Ishikawa (cell line): ENCODE measurements around the gene ZER1.
A peak's percentile ranks its signal among the peaks of the same experiment; 100 is the strongest.

Experiments used
- CEBPB ChIP-seq: IDR thresholded peaks from 2 replicates; pipeline ENCODE4 v1.6.1; 2012
- CREB1 ChIP-seq: IDR thresholded peaks from 2 replicates; pipeline ENCODE4 v1.6.1; 2012; ENCODE audit warnings: low read depth
- EGR1 ChIP-seq: IDR thresholded peaks from 2 replicates; pipeline ENCODE4 v1.6.1; 2012
- EP300 ChIP-seq: IDR thresholded peaks from 2 replicates; pipeline ENCODE4 v1.6.1; 2012; ENCODE audit warnings: borderline replicate concordance
- FOXM1 ChIP-seq: IDR thresholded peaks from 2 replicates; pipeline ENCODE4 v1.6.1; 2012; ENCODE audit warnings: low read depth, borderline replicate concordance
- NFIC ChIP-seq: IDR thresholded peaks from 2 replicates; pipeline ENCODE4 v1.6.1; 2012
- RAD21 ChIP-seq: IDR thresholded peaks from 2 replicates; pipeline ENCODE4 v1.6.1; 2012; ENCODE audit warnings: low read depth
- TAF1 ChIP-seq: IDR thresholded peaks from 2 replicates; pipeline ENCODE4 v1.6.1; 2012; ENCODE audit warnings: low read depth, mild to moderate bottlenecking
- TCF12 ChIP-seq: IDR thresholded peaks from 2 replicates; pipeline ENCODE4 v1.6.1; 2012; ENCODE audit warnings: low read depth
- TEAD4 ChIP-seq: IDR thresholded peaks from 2 replicates; pipeline ENCODE4 v1.6.1; 2012
- YY1 ChIP-seq: IDR thresholded peaks from 2 replicates; pipeline ENCODE4 v1.6.1; 2012; ENCODE audit warnings: low read depth
- ZBTB7A ChIP-seq: IDR thresholded peaks from 2 replicates; pipeline ENCODE4 v1.6.1; 2012; ENCODE audit warnings: low read depth
- TF ChIP-seq, protein P1 (sequence below): IDR thresholded peaks from 2 replicates; pipeline ENCODE4 v1.6.1; 2012
- TF ChIP-seq, protein P2 (sequence below): IDR thresholded peaks from 2 replicates; pipeline ENCODE4 v1.6.1; 2012
- TF ChIP-seq, protein P3 (sequence below): IDR thresholded peaks from 2 replicates; pipeline ENCODE4 v1.6.1; 2012; ENCODE audit warnings: low read depth, mild to moderate bottlenecking

Gene ZER1

DNA sequence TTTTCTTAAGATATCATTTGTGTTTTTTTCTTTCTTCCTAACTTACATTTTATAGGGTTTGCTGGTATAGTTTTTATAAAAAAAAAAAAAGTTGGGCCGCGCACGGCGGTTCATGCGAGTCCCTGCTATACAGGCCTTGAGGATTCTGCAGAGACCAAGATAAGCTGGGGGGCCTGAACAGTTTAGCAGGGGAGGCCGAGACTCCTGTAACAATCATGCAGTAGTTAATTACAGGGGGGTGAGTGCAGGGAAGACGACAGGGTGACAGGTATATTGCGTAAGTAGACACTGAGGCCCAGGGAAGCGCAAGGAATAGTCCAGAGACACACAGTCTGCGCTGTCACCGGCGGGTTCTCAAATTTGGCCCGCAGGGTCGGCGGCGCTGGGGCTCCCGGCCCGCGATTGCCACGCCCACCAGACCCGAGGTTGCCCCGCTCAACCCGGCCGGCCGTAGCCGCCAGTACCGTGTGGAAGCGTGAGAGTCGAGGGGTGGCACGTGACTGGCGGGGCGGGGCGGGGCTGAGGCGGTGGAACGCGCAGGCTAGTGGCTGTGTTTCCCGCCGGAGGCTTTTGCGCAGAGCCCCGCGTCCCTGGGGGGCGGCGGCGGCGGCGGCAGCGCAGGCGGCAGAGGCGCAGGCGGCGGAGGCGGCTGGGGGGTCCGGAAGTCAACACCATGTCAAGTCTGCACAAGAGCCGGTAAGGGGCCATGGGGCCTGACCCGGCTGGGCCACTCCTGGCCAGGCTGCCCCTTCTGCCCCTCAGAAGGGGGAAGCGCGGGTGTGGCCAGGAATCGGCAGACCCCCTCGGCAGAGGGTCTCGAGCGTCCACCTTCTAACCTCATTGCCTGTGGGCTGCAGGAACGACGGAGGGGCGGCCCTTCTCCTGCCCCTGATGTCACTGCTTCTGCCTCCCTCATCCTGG, 15.2 kb upstream of the ZER1 start, which contains the start of gene TBC1D13:
Gene TBC1D13 (plus strand): TSS at position 573 of the 921 bp plus-strand sequence. CDS start 101 bp downstream, at position 674.
- TF ChIP-seq RAD21 (no peak), EP300 (peak; percentile 80; the same call in 1 of the 2 replicates), CREB1 (no peak), CEBPB (peak; percentile 86), NFIC (0 out of 2 replicates have a peak, but pooled peaks have one; percentile 13), TCF12 (0 out of 2 replicates have a peak, but pooled peaks have one; percentile 81), ZBTB7A (peak; percentile 74), YY1 (peak; percentile 65; the same call in 1 of the 2 replicates), TEAD4 (0 out of 2 replicates have a peak, but pooled peaks have one; percentile 36), EGR1 (peak; percentile 72), TAF1 (peak; percentile 79), FOXM1 (no peak)
- TF ChIP-seq, protein P1, sequence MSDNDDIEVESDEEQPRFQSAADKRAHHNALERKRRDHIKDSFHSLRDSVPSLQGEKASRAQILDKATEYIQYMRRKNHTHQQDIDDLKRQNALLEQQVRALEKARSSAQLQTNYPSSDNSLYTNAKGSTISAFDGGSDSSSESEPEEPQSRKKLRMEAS = peak; percentile 99
- TF ChIP-seq, protein P2, sequence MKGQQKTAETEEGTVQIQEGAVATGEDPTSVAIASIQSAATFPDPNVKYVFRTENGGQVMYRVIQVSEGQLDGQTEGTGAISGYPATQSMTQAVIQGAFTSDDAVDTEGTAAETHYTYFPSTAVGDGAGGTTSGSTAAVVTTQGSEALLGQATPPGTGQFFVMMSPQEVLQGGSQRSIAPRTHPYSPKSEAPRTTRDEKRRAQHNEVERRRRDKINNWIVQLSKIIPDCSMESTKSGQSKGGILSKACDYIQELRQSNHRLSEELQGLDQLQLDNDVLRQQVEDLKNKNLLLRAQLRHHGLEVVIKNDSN = peak; percentile 98
- TF ChIP-seq, protein P3, sequence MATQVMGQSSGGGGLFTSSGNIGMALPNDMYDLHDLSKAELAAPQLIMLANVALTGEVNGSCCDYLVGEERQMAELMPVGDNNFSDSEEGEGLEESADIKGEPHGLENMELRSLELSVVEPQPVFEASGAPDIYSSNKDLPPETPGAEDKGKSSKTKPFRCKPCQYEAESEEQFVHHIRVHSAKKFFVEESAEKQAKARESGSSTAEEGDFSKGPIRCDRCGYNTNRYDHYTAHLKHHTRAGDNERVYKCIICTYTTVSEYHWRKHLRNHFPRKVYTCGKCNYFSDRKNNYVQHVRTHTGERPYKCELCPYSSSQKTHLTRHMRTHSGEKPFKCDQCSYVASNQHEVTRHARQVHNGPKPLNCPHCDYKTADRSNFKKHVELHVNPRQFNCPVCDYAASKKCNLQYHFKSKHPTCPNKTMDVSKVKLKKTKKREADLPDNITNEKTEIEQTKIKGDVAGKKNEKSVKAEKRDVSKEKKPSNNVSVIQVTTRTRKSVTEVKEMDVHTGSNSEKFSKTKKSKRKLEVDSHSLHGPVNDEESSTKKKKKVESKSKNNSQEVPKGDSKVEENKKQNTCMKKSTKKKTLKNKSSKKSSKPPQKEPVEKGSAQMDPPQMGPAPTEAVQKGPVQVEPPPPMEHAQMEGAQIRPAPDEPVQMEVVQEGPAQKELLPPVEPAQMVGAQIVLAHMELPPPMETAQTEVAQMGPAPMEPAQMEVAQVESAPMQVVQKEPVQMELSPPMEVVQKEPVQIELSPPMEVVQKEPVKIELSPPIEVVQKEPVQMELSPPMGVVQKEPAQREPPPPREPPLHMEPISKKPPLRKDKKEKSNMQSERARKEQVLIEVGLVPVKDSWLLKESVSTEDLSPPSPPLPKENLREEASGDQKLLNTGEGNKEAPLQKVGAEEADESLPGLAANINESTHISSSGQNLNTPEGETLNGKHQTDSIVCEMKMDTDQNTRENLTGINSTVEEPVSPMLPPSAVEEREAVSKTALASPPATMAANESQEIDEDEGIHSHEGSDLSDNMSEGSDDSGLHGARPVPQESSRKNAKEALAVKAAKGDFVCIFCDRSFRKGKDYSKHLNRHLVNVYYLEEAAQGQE = no peak

DNA sequence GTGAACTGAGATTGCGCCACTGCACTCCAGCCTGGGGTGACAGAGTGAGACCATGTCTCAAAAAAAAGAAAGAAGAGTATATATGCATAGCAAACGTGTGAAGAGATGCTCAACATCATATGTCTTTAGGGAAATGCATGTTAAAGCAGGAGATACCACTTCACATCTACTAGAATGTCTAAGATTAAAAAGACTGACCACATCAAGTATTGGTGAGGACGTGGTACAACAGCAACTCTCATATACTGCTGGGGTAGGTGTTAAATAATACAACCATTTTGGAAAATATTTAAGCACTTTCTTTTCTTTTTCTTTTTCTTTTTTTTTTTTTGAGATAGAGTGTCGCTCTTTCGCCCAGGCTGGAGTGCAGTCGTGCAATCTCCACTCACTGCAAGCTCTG, 13.7 kb upstream of the ZER1 start:
- no peak for TF ChIP-seq NFIC
- no peak for TF ChIP-seq CEBPB
- no peak for TF ChIP-seq TEAD4
- no peak for TF ChIP-seq TAF1
- no peak for TF ChIP-seq TCF12
- TF ChIP-seq YY1 = no peak
- no peak for TF ChIP-seq ZBTB7A
- TF ChIP-seq, protein P1 = no peak
- TF ChIP-seq RAD21 = no peak
- TF ChIP-seq EGR1 = no peak
- TF ChIP-seq FOXM1 = no peak
- TF ChIP-seq, protein P2 = no peak
- TF ChIP-seq, protein P3 = no peak
- no peak for TF ChIP-seq EP300
- TF ChIP-seq CREB1 = no peak

DNA sequence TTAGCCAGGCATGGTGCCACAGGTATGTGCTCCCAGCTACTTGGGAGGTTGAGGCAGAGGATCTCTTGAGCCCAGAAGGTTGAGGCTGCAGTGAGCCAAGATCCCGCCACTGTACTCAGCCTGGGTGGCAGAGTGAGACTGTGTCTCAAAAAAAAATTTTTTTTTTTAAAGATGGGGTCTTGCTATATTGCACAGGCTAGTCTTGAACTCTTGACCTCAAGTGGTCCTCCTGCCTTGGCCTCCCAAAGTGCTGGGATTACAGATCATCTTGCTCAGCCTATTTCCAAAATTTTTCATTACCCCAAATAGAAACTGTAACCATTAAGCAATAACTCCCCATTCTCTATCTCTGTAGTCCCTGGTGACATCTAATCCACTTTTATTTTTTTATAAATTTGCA, 10.9 kb upstream of the ZER1 start:
- TF ChIP-seq EGR1 (no peak), TCF12 (no peak), RAD21 (no peak), CREB1 (no peak), CEBPB (no peak), TAF1 (no peak), TEAD4 (no peak), NFIC (no peak), EP300 (no peak), ZBTB7A (no peak), FOXM1 (no peak), YY1 (no peak)
- TF ChIP-seq, protein P1 = no peak
- TF ChIP-seq, protein P2 = no peak
- TF ChIP-seq, protein P3 = no peak
